ENCODE data around the gene OXNAD1. TPM values are rescaled to one million over a fixed set of nuclear protein-coding genes. Genes with fewer than 3 reads are reported as not detected.

Gene OXNAD1
- total and polyA plus RNA-seq, 10 of the 15 experiments (the other 5 are each of a cell fraction or from before 2014, with no cell fraction given), result 5.6 to 27.8 (median 16.2) TPM

DNA sequence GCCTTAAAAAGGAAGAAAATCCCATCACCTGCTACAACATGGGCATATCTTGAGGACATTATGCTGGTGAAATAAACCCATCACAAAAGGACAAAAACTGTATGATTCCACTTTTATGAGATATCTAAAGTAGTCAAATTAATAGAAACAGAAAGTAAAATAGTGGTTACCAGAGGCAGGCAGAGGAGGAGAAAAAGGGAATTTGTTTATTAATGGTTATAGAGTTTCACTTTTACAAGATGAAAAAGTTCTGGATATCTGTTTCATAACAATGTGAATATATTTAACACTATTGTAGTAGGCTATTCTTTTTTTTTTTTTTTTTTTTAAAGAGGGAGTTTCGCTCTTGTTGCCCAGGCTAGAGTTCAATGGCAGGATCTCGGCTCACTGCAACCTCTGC lies 40.7 kb upstream of the OXNAD1 start (continued):
- TF ChIP-seq, protein P1, sequence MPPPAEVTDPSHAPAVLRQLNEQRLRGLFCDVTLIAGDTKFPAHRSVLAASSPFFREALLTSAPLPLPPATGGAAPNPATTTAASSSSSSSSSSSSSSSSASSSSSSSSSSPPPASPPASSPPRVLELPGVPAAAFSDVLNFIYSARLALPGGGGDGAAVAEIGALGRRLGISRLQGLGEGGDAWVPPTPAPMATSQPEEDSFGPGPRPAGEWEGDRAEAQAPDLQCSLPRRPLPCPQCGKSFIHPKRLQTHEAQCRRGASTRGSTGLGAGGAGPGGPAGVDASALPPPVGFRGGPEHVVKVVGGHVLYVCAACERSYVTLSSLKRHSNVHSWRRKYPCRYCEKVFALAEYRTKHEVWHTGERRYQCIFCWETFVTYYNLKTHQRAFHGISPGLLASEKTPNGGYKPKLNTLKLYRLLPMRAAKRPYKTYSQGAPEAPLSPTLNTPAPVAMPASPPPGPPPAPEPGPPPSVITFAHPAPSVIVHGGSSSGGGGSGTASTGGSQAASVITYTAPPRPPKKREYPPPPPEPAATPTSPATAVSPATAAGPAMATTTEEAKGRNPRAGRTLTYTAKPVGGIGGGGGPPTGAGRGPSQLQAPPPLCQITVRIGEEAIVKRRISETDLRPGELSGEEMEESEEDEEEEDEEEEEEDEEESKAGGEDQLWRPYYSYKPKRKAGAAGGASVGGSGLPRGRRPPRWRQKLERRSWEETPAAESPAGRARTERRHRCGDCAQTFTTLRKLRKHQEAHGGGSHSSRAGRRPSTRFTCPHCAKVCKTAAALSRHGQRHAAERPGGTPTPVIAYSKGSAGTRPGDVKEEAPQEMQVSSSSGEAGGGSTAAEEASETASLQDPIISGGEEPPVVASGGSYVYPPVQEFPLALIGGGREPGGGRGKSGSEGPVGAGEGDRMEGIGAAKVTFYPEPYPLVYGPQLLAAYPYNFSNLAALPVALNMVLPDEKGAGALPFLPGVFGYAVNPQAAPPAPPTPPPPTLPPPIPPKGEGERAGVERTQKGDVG (CRISPR knock-in tag; IDR thresholded peaks at IDR 0.05), result no peak
- TF ChIP-seq BHLHE40 (IDR thresholded peaks at IDR 0.05; ENCODE audit: borderline replicate concordance in 1 of 2, low read depth in 2 of 2, low read length in 1 of 2) (no peak), PAX8 (IDR thresholded peaks at IDR 0.05) (no peak), CHD2 (IDR thresholded peaks at IDR 0.05; ENCODE audit: borderline replicate concordance, low read depth, low read length) (no peak)
- TF ChIP-seq, protein P2, sequence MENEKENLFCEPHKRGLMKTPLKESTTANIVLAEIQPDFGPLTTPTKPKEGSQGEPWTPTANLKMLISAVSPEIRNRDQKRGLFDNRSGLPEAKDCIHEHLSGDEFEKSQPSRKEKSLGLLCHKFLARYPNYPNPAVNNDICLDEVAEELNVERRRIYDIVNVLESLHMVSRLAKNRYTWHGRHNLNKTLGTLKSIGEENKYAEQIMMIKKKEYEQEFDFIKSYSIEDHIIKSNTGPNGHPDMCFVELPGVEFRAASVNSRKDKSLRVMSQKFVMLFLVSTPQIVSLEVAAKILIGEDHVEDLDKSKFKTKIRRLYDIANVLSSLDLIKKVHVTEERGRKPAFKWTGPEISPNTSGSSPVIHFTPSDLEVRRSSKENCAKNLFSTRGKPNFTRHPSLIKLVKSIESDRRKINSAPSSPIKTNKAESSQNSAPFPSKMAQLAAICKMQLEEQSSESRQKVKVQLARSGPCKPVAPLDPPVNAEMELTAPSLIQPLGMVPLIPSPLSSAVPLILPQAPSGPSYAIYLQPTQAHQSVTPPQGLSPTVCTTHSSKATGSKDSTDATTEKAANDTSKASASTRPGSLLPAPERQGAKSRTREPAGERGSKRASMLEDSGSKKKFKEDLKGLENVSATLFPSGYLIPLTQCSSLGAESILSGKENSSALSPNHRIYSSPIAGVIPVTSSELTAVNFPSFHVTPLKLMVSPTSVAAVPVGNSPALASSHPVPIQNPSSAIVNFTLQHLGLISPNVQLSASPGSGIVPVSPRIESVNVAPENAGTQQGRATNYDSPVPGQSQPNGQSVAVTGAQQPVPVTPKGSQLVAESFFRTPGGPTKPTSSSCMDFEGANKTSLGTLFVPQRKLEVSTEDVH (IDR thresholded peaks at IDR 0.05; ENCODE audit: low read depth, partially characterized antibody), result no peak
- TF ChIP-seq, protein P3, sequence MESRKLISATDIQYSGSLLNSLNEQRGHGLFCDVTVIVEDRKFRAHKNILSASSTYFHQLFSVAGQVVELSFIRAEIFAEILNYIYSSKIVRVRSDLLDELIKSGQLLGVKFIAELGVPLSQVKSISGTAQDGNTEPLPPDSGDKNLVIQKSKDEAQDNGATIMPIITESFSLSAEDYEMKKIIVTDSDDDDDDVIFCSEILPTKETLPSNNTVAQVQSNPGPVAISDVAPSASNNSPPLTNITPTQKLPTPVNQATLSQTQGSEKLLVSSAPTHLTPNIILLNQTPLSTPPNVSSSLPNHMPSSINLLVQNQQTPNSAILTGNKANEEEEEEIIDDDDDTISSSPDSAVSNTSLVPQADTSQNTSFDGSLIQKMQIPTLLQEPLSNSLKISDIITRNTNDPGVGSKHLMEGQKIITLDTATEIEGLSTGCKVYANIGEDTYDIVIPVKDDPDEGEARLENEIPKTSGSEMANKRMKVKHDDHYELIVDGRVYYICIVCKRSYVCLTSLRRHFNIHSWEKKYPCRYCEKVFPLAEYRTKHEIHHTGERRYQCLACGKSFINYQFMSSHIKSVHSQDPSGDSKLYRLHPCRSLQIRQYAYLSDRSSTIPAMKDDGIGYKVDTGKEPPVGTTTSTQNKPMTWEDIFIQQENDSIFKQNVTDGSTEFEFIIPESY (IDR thresholded peaks at IDR 0.05), result no peak
